Liver (tissue), 3 donors: ENCODE measurements around the gene CEP76.

Source experiments
- CTCF ChIP-seq: fragments of 150-350 bp; IDR thresholded peaks from 2 replicates; pipeline ENCODE4 v1.5.1; 2017; ENCODE audit warnings: improper control_type of control experiment, low read depth, low read length; ENCODE audit not compliant: missing input control
- JUND ChIP-seq, 2 donors: IDR thresholded peaks; 2 replicates each; pipeline ENCODE4 v1.6.1; 2016; ENCODE audit warnings: antibody characterized with exemption in 2 of 2
- MAX ChIP-seq: IDR thresholded peaks from 2 replicates; pipeline ENCODE4 v1.6.1; 2016; ENCODE audit warnings: antibody characterized with exemption
- NR2F2 ChIP-seq: IDR thresholded peaks from 2 replicates; pipeline ENCODE4 v1.6.1; 2016; ENCODE audit warnings: antibody characterized with exemption
- TAF1 ChIP-seq: conservative IDR thresholded peaks from 2 replicates; pipeline ENCODE4 v1.6.1; 2016; ENCODE audit warnings: antibody characterized with exemption, mild to moderate bottlenecking
- YY1 ChIP-seq: IDR thresholded peaks from 2 replicates; pipeline ENCODE4 v1.6.1; 2016; ENCODE audit warnings: antibody characterized with exemption, mild to moderate bottlenecking
- TF ChIP-seq, protein P1 (sequence below): IDR thresholded peaks from 2 replicates; pipeline ENCODE4 v1.6.1; 2016; ENCODE audit warnings: antibody characterized with exemption, mild to moderate bottlenecking
- donor health status: healthy.
- donor health status: healthy.

DNA sequence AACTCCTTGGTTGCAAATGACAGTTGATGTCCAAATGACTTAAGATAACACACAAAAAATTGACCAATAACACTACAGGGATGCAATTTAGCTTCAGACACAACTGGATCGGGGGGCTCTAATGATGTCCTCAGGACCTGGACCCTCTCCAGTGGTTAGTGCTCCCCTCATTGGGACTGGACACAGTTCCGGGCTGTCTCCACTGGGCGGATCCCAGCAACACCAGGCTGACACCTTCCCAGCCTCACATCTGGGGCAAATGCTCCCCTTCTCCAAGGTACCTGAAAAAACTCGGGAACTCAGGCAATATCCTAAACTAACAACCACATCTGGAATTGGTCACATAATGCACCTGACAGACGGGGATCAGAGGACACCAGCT lies 49.0 kb upstream of the CEP76 start:
- TF ChIP-seq CTCF = no peak
- no peak for TF ChIP-seq JUND (IDR thresholded peaks at IDR 0.05)
- TF ChIP-seq MAX = no peak
- TF ChIP-seq, protein P1, sequence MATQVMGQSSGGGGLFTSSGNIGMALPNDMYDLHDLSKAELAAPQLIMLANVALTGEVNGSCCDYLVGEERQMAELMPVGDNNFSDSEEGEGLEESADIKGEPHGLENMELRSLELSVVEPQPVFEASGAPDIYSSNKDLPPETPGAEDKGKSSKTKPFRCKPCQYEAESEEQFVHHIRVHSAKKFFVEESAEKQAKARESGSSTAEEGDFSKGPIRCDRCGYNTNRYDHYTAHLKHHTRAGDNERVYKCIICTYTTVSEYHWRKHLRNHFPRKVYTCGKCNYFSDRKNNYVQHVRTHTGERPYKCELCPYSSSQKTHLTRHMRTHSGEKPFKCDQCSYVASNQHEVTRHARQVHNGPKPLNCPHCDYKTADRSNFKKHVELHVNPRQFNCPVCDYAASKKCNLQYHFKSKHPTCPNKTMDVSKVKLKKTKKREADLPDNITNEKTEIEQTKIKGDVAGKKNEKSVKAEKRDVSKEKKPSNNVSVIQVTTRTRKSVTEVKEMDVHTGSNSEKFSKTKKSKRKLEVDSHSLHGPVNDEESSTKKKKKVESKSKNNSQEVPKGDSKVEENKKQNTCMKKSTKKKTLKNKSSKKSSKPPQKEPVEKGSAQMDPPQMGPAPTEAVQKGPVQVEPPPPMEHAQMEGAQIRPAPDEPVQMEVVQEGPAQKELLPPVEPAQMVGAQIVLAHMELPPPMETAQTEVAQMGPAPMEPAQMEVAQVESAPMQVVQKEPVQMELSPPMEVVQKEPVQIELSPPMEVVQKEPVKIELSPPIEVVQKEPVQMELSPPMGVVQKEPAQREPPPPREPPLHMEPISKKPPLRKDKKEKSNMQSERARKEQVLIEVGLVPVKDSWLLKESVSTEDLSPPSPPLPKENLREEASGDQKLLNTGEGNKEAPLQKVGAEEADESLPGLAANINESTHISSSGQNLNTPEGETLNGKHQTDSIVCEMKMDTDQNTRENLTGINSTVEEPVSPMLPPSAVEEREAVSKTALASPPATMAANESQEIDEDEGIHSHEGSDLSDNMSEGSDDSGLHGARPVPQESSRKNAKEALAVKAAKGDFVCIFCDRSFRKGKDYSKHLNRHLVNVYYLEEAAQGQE = no peak
- no peak for TF ChIP-seq TAF1
- no peak for TF ChIP-seq YY1
- no peak for TF ChIP-seq NR2F2
